Skin epidermis (tissue), 12 donors: ENCODE measurements around the gene C6orf52.
"Not testable (repeated sequence)": the region's sequence is repeated elsewhere in the genome, so short reads cannot be mapped to it uniquely, and the experiment has no call there.

Source experiments
- H3K27ac ChIP-seq, 21 experiments: fragments of 200-600 bp; sonication (generic) in 11 of 21; one replicate each; pipeline ENCODE4 v1.5.0; 2020; ENCODE audit warnings: mild to moderate bottlenecking in 3 of 21, inconsistent platforms in 2 of 21, moderate library complexity in 2 of 21
- H3K4me3 ChIP-seq, 7 experiments: fragments of 200-600 bp; sonication (generic) in 2 of 7; one replicate each; pipeline ENCODE4 v1.5.0; 2020; ENCODE audit warnings: inconsistent platforms in 2 of 7, mild to moderate bottlenecking in 2 of 7, moderate library complexity in 1 of 7

Gene C6orf52

DNA sequence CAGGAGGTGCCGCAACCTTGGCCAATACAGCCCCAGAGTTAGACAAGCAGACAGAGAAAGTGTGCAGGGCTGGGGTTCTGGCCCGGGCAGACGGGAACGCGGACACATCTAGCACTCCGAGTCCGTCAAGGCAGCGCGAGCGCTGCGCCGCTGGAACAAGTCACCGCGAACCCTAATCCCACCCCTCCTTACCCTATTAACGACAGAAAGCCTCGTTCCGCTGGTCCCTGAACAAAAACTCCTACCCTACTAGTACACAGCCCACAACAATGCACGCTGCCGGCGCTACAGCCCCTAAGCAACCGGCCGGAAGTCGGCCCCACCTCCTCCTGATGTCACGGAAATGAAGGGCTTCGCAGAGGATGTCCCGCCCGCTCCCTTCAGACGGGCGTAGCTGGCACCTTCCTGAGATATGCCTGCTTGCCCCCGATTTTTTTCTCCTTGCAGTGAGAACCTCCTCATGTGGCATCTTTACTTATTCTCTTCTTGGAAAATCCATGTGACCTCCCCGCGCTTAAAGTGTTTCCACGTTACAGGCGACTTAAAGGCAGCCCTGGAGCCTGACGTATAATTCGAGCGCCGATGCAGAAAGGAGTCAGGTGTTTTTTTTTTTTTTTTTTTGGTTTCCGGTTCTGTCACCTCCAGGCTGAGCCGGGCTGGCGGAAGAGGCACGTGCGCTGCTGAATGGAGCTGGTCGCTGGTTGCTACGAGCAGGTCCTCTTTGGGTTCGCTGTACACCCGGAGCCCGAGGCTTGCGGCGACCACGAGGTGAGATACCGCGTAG, at the start of gene C6orf52, which contains the start of gene PAK1IP1:
Gene C6orf52, minus strand, starts transcription at position 315 of the 784 bp plus-strand sequence. CDS start 7,066 bp downstream, outside the sequence.
Gene PAK1IP1, plus strand, starts transcription at position 671 of the 784 bp plus-strand sequence. Its CDS starts 14 bp downstream, at position 685.
- peak within 1 kb of the TSS; percentile 78 to 98 (median 93) for H3K27ac ChIP-seq
- H3K4me3 ChIP-seq, result peak within 1 kb of the TSS; percentile 64 to 95 (median 74)

DNA sequence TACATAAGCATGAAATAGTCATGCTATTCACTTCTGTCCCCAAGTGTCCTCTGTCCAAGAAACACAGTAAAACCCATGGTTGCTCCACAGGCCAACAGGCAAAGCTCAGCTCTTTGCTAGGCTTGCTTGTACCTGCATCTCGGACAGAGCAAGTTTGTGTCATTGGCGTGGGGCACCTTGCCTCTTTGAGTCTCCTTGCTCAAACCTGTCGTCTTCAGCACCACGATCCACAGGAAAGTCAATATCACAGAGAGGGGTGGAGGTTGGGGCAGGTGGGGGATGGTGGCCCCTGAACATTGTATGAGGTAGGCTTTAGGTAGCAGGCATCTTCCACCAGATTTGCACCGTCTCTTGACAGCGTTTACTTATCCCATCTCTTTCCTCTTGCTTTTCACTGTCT, 49.1 kb upstream of the C6orf52 start:
- Histone ChIP-seq H3K4me3 (no peak overlapping the region), H3K27ac (no peak overlapping the region)

DNA sequence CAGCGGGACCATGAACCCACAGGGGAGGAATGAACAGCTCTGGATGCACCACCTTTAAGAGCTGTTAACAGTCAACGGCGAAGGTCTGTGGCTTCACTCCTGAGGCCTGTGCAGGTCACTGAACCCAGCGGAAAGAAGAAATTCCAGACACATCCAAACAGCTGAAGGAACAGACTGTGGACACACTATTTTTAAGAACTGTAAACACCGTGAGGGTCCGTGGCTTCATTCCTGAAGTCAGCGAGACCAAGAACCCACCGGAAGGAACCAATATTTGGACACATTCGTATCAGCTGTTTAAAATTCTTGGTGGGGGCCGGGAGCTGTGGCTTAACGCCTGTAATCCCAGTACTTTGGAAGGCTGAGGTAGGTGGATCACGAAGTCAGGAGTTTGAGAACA, 47.8 kb upstream of the C6orf52 start:
- H3K4me3 ChIP-seq, result no peak overlapping the region
- no peak overlapping the region for H3K27ac ChIP-seq

DNA sequence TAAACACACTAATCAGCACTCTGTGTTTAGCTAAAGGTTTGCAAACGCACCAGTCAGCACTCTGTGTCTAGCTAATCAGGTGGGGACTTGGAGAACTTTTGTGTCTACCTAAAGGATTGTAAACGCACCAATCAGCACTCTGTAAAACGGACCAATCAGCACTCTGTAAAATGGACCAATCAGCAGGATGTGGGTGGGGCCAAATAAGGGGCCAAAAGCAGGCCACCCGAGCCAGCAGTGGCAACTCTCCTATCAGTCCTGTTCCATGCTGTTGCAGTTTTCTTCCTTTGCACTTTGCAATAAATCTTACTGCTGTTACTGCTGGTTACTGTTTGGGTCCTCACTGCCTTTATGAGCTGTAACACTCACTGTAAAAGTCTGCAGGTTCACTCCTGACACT, 47.2 kb upstream of the C6orf52 start:
- not testable (repeated sequence) for H3K27ac ChIP-seq, H3K4me3 ChIP-seq

DNA sequence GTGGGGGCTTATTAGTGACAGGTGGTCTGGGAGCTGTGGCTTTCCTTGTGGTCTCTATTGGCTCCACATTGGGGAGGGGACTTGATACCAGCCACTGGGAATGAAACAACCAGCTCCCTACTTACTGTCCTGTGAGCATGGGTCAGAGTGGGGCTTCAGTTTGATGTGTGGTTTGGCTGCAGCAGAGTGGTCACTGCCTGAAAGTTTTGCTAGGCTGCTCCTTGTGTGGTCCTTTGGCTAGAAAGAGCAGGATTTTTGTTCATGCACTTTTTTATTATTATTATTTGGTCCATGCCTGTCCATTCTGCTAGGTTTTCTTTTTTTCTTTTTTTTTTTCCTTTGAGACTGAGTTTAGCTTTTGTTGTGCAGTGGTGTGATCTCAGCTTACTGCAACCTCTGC, 45.6 kb upstream of the C6orf52 start:
- Histone ChIP-seq H3K27ac (no peak overlapping the region), H3K4me3 (no peak overlapping the region)

DNA sequence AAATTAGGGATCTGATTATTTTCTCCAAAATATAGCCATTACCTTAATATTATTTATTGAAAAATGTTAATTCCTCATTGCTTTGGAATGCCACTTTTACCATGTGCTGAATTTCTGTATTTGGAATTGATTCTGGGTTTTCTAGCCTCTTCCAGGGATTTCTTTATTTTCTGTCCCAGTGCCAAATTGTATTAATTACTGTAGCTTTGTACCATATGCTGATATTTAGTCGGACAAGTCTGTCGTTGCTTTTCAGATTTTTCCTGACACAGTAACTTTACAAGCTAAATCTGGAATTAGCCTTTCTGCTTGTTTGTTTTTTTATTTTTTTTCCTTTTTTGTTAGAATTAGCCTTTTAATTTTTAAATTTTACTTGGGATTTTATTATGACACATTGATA, 42.3 kb upstream of the C6orf52 start:
- H3K4me3 ChIP-seq, result no peak overlapping the region
- H3K27ac ChIP-seq, result no peak overlapping the region

DNA sequence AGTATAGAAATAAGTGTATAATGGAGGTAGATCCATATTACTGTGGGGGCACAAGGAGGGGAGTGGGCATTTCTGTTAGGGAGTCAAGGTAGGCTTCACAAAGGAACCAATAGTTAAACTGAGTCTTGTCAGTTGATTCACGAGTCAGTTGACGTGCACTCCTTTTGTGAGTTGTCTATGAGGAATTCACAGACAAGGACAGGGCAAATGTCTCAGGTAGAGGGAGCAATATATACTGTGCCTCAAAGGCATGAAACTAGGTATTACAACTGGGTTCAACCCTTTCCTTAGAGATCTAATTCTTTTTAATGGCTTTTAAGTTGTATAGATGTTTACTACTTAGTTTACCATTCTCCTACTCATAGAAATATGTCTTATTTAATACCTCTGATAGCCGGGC, 39.4 kb upstream of the C6orf52 start:
- Histone ChIP-seq H3K27ac (peak overlapping the region in 1 of 21 experiments; percentile 2), H3K4me3 (no peak overlapping the region)

DNA sequence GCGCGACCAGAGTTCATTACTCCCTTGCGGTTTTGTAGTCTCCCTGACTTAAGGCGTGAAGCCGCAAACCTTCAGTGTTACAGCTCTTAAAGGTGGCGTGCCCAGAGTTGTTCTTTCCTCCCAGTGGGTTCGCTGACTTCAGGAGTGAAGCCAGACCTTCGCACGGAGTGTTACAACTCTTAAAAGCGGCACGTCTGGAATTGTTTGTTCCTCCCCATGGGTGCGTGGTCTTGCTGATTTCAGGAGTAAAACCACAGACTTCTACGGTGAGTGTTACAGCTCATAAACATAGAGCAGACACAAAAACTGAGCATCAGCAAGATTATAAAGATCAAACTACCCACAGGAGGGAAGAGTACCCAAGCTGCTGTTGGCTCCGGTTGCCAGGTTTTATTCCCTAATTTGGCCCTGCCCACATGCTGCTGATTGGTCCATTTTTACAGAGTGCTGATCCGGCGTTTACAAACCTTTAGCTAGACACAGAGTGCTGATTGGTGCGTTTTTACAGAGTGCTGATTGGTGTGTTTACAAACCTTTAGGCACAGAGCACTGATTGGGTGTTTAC, 38.8 kb upstream of the C6orf52 start:
- Histone ChIP-seq H3K27ac (peak overlapping the region in 1 of 21 experiments; percentile 2), H3K4me3 (no peak overlapping the region)

DNA sequence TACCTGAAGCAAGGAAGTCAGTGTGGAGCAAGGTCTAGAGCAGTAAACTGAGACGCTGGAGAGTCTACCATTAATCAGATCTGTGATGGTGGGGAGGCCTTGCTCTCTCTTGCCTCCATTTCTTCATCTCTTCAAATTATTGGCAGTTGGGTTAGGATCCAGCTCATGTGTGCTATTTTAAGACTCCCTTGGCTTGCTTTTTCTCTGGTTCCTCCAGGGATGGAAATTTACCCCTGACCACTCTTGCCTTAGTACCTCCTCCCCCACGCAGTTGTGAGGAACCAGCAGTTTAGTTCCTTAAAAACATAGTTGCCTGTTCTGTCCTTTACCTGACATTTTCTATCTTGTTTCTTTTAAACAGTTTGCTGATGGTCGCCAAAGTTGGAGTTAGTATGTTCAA, 35.8 kb upstream of the C6orf52 start:
- H3K4me3 ChIP-seq, result no peak overlapping the region
- H3K27ac ChIP-seq, result no peak overlapping the region

DNA sequence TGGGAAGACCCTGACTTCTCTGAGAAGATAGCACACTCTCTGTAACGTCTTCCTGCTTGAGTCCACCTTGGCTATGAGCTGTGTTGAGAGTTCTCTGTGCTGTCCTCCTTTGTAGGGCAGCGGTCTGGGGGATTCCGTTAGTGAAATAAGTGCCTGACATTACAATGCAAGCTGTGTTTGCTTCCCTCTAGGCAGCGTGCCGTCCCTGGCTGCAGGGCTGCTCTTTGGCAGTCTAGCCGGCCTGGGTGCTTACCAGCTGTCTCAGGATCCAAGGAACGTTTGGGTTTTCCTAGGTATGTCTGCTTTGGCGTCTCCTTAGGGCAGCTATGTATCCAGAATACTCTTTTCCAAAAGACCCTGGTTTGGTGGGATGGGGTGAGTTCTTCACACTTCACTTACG, 31.3 kb upstream of the C6orf52 start:
- Histone ChIP-seq H3K27ac (no peak overlapping the region), H3K4me3 (no peak overlapping the region)

DNA sequence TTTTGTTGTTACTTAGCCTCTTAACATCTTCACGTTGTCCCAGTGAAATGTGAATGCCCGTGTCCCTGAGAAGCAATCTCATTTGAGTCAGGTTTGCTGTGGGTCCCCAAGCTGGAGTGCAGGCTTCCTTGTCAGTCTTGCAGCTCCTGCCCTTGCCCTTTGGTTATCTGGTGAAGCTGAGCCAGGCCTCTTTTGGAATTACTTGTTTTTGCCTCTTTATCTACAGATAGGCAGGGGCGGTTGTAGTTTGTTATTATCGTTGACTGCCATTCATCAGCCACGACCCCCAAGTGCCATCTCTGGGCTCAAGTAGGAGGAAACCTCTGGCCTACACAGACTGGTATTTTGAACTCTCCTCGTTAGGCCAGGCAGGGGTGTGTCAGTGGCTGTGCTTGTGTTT, 30.6 kb upstream of the C6orf52 start:
- no peak overlapping the region for H3K4me3 ChIP-seq
- H3K27ac ChIP-seq, result no peak overlapping the region

DNA sequence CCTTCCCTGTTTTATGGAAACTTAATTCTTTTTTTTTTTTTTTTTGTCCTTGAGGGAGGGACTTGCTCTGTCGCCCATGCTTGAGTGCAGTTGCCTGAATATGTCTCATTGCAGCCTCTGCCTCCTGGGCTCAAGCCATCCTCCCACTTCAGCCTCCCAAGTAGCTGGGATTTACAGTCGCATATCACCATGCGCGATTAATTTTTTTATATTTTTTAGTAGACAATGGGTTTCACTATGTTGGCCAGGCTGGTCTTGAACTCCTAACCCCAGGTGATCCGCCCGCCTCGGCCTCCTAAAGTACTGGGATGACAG, 29.1 kb upstream of the C6orf52 start:
- Histone ChIP-seq H3K4me3 (peak overlapping the region; percentile 46 to 72 (median 62)), H3K27ac (peak overlapping the region in 20 of 21 experiments; percentile 65 to 93 (median 86))

DNA sequence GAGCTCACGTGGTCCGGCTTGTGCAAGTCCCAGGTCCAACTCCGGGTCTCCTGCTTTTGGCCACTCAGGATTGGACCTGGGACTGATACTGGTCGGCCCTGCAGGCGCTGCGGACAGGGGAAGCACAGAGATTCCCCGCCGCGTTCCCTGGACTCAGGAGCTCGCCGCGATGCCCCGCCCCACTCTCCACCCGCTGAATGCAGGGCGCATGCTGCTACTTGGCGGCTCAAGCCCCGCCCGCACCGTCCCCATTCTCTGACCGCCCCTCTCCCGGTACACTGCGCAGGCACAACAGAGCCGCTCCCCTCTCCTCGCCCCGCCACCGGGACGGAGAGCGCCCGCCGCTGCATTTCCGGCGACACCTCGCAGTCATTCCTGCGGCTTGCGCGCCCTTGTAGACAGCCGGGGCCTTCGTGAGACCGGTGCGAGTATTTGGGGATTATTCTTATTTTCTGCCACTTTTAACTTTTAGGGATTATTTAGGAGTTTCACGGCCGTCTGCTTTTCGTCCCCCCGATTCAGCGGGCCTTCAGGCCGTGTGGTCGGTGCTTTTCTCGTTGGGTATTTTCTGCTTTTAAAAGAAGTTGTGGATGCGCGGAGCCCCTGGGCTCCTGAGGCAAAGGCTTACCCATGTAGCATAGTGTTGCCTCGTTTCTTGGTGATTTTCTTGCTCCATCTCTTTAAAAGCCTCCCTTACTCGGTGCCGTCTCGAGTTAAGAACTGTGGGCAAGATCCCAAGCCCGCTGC, 28.6 kb upstream of the C6orf52 start, which contains the start of gene TMEM14C:
Gene TMEM14C, plus strand, starts transcription at position 251 of the 747 bp plus-strand sequence. CDS start 1,544 bp downstream, outside the sequence.
- H3K4me3 ChIP-seq, result peak within 1 kb of the TSS; percentile 46 to 72 (median 62)
- H3K27ac ChIP-seq, result peak within 1 kb of the TSS in 20 of 21 experiments; percentile 65 to 93 (median 86)

DNA sequence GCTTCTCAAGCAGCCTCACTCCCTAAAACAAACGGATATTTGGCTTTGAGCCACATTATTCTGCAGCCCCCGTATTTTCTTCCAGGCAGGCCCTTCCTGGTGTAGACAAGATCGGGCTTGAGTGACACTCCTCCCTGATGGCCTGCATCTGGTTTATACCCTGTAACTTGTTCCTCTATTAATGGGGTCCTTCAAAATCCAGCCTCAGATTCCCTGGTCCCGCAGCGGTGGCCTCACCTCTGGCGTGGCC, 28.1 kb upstream of the C6orf52 start:
- peak overlapping the region; percentile 46 to 72 (median 62) for H3K4me3 ChIP-seq
- H3K27ac ChIP-seq, result peak overlapping the region in 20 of 21 experiments; percentile 65 to 93 (median 86)

DNA sequence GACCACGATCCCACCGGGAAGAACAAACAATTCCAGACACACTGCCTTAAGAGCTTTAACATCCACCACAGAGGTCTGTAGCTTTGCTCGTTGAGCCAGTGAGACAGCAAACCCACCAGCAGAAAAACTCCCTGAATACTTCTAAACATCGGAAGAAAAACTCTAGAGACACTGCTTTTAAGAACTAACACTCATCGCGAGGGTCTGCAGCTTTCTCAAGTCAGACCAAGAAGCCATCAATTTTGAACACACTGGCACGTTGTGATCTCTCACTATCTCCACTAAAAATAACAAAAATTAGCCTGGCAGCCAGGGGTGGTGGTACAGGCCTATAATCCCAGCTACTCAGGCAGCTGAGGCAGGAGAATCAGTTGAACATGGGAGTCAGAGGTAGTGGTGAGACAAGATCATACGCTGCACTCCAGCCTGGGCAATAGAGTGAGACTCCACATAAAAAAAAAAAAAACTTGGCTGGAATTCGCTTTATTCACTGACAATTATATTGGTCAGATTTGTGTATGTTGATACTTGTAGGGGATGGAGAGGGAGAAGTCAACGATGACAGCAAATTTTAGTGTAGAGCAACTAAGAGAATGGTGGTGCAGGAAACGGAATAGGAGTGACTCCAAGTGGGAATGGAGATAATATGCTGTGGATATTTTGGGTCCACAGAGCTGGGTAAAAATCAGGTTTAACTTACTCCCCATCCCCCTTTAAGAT, 27.6 kb upstream of the C6orf52 start:
- peak overlapping the region; percentile 46 to 72 (median 62) for H3K4me3 ChIP-seq
- peak overlapping the region in 19 of 21 experiments; percentile 65 to 93 (median 86) for H3K27ac ChIP-seq

DNA sequence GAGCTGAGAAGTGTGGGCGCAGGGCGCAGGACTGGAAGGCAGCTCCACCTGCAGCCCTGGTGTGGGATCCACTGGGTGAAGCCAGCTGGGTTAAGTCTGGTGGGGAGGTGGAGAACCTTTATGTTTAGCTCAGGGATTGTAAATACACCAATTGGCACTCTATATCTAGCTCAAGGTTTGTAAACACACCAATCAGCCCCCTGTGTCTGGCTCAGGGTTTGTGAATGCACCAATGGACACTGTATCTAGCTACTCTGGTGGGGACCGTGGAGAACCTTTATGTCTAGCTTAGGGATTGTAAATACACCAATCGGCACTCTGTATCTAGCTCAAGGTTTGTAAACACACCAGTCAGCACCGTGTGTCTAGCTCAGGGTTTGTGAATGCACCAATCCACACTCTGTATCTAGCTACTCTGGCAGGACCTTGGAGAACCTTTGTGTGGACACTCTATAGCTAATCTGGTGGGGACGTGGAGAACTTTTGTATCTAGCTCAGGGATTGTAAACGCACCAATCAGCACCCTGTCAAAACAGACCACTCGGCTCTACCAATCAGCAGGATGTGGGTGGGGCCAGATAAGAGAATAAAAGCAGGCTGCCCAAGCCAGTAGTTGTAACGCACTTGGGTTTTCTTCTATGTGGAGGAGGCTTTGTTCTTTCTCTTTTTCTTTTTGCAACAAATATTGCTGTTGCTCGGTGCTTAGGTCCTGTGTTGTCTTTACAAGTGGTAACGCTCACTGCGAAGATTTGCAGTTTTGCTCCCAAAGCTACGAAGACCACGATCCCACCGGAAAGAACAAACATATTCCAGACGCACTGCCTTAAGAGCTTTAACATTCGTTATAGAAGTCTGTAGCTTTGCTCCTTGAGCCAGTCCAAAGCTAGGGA, 26.8 kb upstream of the C6orf52 start:
- peak overlapping the region; percentile 40 to 60 (median 51) for H3K4me3 ChIP-seq
- H3K27ac ChIP-seq, result peak overlapping the region in 20 of 21 experiments; percentile 76 to 98 (median 88)

DNA sequence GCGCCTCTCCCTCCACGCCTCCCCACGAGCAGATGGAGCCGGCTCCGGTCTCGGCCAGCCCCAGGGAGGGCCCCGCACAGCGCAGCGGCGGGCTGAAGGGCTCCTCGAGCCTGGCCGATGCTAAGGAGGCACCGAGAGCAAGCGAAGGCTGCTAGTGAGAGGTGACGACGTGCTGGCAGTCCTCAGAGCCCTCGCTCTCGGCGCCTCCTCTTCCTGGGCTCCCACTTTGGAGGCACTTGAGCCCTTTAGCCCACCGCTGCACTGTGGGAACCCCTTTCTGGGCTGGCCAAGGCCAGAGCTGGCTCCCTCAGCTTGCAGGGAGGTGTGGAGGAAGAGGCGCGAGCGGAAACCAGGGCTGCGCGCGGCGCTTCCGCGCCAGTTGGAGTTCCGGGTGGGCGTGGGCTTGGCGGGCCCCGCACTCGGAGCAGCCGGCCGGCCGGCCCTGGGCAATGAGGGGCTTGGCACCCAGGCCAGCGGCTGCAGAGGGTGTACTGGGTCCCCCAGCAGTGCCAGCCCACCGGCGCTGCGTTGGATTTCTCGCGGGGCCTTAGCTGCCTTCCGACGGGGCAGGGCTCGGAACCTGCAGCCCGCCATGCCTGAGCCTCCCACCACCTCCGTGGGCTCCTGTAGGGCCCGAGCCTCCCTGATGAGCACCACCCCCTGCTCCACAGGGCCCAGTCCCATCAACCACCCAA, 26.0 kb upstream of the C6orf52 start:
- Histone ChIP-seq H3K4me3 (peak overlapping the region; percentile 40 to 60 (median 51)), H3K27ac (peak overlapping the region; percentile 41 to 98 (median 88))

DNA sequence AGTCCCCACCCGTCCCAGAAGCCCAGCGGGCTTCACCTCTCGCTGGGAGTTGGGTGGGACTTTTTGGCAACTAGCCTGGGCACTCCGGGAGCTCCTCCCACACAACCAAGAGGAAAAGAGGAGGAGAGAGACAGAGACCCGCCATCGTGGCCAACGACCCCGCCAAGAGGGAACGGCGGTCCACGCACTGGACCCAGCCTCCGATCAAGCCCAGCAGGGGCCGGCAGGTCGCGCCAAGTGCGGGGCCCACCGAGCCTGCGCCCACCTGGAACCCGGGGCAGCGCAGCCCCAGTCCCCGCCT, 25.5 kb upstream of the C6orf52 start:
- H3K27ac ChIP-seq, result peak overlapping the region; percentile 41 to 98 (median 88)

More for the DNA sequence above, 25.5 kb upstream of the C6orf52 start:
- H3K4me3 ChIP-seq, result peak overlapping the region; percentile 40 to 60 (median 51)
